HG03565 (cell line): ENCODE results near the gene NOVA1.

ENCODE experiments used
- ATAC-seq: cut with Tn5 transposase; IDR thresholded peaks from one replicate; pipeline ENCODE4 v1.9.1; 2021; ENCODE audit warnings: mild to moderate bottlenecking, moderate library complexity; ENCODE audit not compliant: unreplicated experiment

Gene NOVA1

DNA sequence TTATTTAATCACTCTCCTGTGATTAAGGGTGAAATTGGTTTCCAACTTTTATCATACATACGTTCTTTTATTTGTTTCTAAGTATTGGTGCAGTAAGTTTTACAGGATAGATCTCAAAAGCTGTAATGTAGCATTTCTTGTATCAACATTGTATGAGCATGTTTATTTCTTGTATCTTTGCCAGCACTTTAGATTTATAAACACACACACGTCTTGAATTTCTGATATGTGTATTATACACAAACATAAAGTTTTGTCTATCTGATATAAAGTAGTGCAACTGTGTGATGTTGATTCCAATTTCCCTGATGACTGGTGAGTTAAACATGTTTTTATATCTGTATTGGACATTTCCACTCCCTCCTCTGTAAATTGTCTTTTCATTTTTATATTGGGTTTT, 134.7 kb downstream of the NOVA1 start:
- ATAC-seq, result no peak

DNA sequence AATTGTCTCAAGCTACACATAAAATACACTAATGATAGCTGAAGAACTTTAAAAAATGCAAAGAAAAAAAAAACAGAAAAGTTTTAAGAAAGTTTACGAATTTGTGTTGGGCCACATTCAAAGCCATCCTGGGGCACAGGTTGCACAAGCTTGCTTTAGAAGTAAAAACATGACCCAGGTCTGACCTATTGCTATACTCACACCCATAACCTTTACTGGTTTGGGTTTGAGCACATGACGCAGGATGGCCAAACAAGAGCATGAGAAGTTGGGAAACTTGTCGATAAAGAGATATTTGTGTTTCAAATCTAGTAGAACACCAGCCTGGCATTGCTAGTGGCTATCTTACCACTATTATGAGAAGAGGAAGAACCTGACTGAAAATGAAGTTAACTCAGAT, 143.7 kb downstream of the NOVA1 start:
- ATAC-seq, result no peak

- no peak for ATAC-seq
Measured at GRCh38 chr14:26448181-26448855, 149.5 kb downstream of the NOVA1 start.

DNA sequence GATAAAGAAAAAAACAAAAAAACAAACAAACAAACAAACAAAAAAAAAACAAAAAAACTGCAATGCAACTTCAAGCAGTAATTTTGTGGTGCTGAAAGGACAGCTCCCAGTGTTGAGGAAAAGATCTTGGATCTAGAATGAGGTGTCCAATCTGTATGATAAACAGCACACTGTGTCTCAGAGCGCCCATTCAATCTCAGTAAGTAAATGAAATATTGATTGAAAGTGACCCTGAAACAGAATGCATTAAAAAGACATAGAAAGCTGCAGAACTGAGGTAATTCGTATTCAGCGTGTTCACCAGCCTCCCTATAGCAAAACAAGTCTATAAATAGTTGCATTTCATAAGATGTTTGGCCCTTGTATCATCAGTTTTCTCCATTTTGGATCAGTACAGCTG, 153.0 kb downstream of the NOVA1 start:
- no peak for ATAC-seq

GRCh38 chr14:26443654-26444053, 154.2 kb downstream of the NOVA1 start:
- ATAC-seq, result no peak

DNA sequence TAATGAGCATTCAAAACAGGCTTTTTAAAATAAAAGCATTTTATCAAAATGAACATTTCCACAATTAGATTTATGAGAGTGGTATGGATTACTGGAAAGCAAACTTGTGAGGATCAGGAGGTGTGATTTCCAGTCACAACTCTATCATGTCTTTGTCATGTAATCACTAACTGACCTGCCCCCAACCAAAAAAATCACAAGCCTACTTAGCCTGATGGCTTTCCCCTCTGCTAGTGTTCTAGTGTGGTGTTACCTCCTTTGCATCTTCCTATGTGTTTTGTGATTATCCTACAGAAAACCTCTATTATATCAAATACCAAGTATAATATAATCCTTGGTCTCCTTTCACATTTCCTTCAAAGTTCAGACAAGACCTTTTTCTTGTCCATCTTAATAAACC, 168.6 kb downstream of the NOVA1 start:
- no peak for ATAC-seq

DNA sequence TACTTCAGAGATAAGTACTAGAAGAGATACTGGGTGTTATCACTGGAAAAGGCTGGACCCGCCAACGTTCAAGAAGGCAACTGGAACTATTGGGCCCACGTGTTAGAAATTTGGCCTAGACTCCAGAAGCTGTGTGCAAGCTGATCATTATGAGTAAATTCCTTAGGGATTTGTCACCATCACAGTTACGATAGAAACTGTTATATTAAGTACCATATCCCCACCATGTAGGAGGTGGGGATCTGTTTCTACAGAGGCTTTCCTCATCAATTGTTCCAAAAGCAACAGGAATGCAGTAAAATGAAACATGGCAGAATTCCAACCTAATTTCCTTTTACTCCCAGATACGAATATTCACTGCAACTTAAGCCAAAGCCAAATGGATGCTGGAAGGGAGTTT, 170.7 kb downstream of the NOVA1 start:
- ATAC-seq, result no peak

GRCh38 chr14:26424537-26424936, 173.3 kb downstream of the NOVA1 start:
- ATAC-seq, result no peak

GRCh38 chr14:26415618-26416123, 182.2 kb downstream of the NOVA1 start:
- ATAC-seq, result no peak

DNA sequence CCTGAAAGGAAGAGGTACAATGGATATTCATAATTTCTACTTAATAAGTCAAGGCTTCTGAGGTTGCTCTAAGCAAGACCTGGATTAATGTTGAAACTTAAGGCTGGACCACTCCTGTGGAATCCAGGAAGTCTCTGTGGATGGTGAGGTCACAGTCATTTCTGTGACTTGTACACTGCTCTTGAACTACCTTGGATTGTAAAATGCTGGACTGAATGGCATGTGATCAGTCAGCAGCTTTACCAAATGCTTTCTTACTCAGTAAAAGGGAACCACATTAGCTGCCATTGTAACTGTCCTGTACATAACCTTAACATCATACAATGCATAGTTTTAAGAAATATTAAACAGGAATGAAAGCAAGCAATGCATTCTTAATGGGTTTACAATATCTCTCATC, 182.9 kb downstream of the NOVA1 start:
- ATAC-seq, result no peak

- no peak for ATAC-seq
Measured at GRCh38 chr14:26414103-26414502, 183.7 kb downstream of the NOVA1 start.

DNA sequence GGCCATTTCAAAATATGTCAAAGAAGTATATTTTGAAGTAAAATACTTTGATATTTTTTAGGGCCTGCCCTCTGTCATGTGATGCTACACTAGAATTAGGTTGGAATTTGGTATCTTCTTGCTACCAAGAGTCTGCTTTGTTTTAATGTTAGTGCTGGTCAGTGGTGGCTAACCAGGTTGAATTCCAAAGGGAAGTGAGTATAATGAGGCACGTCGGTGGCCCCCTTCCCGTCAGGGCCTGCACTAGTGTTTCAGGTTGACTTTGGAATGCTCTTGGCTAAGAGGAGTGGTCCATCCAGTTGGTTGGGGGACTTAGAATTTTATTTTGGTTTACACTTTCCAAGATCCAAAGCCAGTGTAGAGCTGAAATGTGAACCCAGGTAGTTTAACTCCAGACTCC, 185.4 kb downstream of the NOVA1 start:
- ATAC-seq, result no peak

DNA sequence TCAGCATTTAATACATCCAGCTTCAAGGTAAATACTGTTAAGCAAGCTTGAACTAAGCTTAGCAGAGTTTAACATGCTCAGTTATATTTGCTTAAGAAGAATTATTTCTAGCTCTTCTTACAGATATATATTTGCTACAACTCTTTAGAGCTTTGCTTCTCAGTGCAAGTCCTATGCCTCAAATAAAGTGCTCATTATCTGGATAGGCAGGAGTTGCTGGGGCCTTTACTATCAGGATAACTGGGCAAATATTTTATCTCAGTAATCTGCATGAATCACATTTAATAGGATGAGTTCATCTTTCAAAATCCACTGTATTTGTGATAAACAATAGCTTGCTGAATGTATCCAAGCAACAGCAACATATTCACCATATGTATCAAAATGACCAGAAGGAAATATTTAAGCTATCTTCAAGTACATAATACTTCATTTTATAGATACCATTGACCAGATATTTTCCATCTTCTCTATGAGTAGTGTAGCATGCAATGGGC, 187.6 kb downstream of the NOVA1 start:
- no peak for ATAC-seq

- no peak for ATAC-seq
Measured at GRCh38 chr14:26404927-26405326, 192.9 kb downstream of the NOVA1 start.

DNA sequence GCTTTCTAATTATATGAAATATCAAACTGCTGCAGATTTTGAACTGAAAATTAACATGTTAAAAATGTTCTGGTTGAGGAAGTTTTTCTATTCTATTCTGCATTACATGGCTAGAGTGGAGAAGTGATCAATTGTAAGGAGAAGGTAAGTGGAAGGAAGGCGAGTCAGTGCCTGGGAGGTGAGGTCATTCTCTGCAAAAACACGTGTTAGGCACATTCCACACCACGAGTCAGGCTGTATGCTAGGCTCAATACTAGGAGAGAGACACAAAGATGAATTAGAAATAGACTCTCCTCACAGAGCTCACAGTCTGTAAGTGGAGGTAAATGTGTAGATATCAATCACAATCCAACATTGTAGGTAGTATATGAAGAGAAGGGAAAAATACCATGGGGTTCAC, 194.1 kb downstream of the NOVA1 start:
- ATAC-seq, result no peak

DNA sequence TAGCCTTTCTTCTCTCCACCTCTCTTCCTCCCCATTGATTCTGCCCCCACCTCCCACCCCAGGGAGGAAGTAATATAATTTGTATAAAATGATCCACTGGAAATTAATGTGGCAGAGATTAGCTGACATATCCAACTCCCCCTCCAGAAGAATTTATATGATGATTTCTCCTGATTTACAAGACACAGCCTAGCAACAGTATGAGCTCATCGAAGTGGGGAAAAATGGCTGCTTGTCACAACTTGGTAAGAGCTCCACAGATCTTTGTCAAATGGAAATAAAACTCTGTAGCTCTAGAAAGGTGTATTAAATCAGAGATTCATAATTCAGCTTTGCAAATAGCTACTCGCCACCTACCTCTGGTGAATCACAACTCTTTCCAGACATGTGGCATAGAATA, 195.7 kb downstream of the NOVA1 start:
- ATAC-seq, result no peak

- no peak for ATAC-seq
Measured at GRCh38 chr14:26401179-26401968, 196.5 kb downstream of the NOVA1 start.

GRCh38 chr14:26400373-26400772, 197.5 kb downstream of the NOVA1 start:
- no peak for ATAC-seq

GRCh38 chr14:26398616-26399015, 199.2 kb downstream of the NOVA1 start:
- no peak for ATAC-seq
